Measurements from ENCODE around the gene BRI3BP.

- TF ChIP-seq, protein P1, sequence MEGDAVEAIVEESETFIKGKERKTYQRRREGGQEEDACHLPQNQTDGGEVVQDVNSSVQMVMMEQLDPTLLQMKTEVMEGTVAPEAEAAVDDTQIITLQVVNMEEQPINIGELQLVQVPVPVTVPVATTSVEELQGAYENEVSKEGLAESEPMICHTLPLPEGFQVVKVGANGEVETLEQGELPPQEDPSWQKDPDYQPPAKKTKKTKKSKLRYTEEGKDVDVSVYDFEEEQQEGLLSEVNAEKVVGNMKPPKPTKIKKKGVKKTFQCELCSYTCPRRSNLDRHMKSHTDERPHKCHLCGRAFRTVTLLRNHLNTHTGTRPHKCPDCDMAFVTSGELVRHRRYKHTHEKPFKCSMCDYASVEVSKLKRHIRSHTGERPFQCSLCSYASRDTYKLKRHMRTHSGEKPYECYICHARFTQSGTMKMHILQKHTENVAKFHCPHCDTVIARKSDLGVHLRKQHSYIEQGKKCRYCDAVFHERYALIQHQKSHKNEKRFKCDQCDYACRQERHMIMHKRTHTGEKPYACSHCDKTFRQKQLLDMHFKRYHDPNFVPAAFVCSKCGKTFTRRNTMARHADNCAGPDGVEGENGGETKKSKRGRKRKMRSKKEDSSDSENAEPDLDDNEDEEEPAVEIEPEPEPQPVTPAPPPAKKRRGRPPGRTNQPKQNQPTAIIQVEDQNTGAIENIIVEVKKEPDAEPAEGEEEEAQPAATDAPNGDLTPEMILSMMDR (IDR thresholded peaks at IDR 0.05) = no peak
- TF ChIP-seq POLR2A (IDR thresholded peaks at IDR 0.05) = no peak
Observed at GRCh38 chr12:124998705-124999104, 5.3 kb downstream of the BRI3BP start.

All from sigmoid colon (tissue), 3 donors.